Measurements from ENCODE around the gene TMEM223. TPM values are rescaled to one million over a fixed set of nuclear protein-coding genes. Genes with fewer than 3 reads are reported as not detected.

Gene TMEM223
- 19.7 to 28.7 TPM (median 27.7 TPM) in 5 replicates for total RNA-seq (2022; extraction: Qiagen RNA extraction)

GRCh38 chr11:62791501-62792201 lies at the start of gene TMEM223:
Gene TMEM223 (minus strand): TSS chr11:62792006. CDS start chr11:62791994, 12 bp downstream.

GRCh38 chr11:62839050-62839945 lies 47.5 kb upstream of the TMEM223 start, which contains the start of gene WDR74:
Gene WDR74 (minus strand): TSS chr11:62839590. CDS start chr11:62839570, 20 bp downstream.

GRCh38 chr11:62832336-62833234 lies 40.8 kb upstream of the TMEM223 start, which contains the start of gene TEX54:
Gene TEX54 (minus strand): TSS chr11:62832841.

GRCh38 chr11:62831520-62832335 lies 39.9 kb upstream of the TMEM223 start, which contains the start of gene STX5:
Gene STX5 (minus strand): TSS chr11:62832051. CDS start chr11:62831243, 808 bp downstream.

GRCh38 chr11:62805076-62805892 lies 13.5 kb upstream of the TMEM223 start, which contains the start of gene NXF1:
Gene NXF1 (minus strand): TSS chr11:62805440. CDS start chr11:62805356, 84 bp downstream.

GRCh38 chr11:62787005-62787759 lies 4.6 kb downstream of the TMEM223 start, which contains the start of gene TMEM179B:
Gene TMEM179B (plus strand): TSS chr11:62787402. CDS start chr11:62787432, 30 bp downstream.

GRCh38 chr11:62771144-62772021 lies 20.4 kb downstream of the TMEM223 start, which contains the start of gene TAF6L:
Gene TAF6L (plus strand): TSS chr11:62771396. CDS start chr11:62775784, 4,388 bp downstream.

GRCh38 chr11:62753736-62754603 lies 37.8 kb downstream of the TMEM223 start, which contains the start of gene ZBTB3:
Gene ZBTB3 (minus strand): TSS chr11:62754160. CDS start chr11:62753664, 496 bp downstream.

Other genes with a start within 250 kb of the TMEM223 start
- 339 to 412 TPM (median 379 TPM) in 5 replicates for gene AHNAK, start 245.2 kb downstream of the TMEM223 start, total RNA-seq (2022; extraction: Qiagen RNA extraction)
- gene EEF1G, start 218.1 kb downstream of the TMEM223 start, total RNA-seq (2022; extraction: Qiagen RNA extraction) = 1,893 to 2,060 TPM (median 2,008 TPM) in 5 replicates
- gene TUT1, start 200.5 kb downstream of the TMEM223 start, total RNA-seq (2022; extraction: Qiagen RNA extraction) = 12.8 to 17.8 TPM (median 17.0 TPM) in 5 replicates
- 82.2 to 92.9 TPM (median 85.9 TPM) in 5 replicates for gene MTA2, start 190.1 kb downstream of the TMEM223 start, total RNA-seq (2022; extraction: Qiagen RNA extraction)
- gene EML3, start 179.2 kb downstream of the TMEM223 start, total RNA-seq (2022; extraction: Qiagen RNA extraction) = 19.9 to 26.0 TPM (median 22.0 TPM) in 5 replicates
- 3.6 to 4.3 TPM (median 4.0 TPM) in 5 replicates for gene ROM1, start 178.7 kb downstream of the TMEM223 start, total RNA-seq (2022; extraction: Qiagen RNA extraction)
- gene B3GAT3, start 170.0 kb downstream of the TMEM223 start, total RNA-seq (2022; extraction: Qiagen RNA extraction) = 44.5 to 55.6 TPM (median 54.8 TPM) in 5 replicates
- gene GANAB, start 145.4 kb downstream of the TMEM223 start, total RNA-seq (2022; extraction: Qiagen RNA extraction) = 248 to 270 TPM (median 260 TPM) in 5 replicates
- 19.1 to 23.0 TPM (median 22.6 TPM) in 5 replicates for gene INTS5, start 138.7 kb downstream of the TMEM223 start, total RNA-seq (2022; extraction: Qiagen RNA extraction)
- gene C11orf98, start 126.8 kb downstream of the TMEM223 start, total RNA-seq (2022; extraction: Qiagen RNA extraction) = 118 to 140 TPM (median 121 TPM) in 5 replicates
- 6.9 to 15.1 TPM (median 13.5 TPM) in 5 replicates for gene CSKMT, start 126.7 kb downstream of the TMEM223 start, total RNA-seq (2022; extraction: Qiagen RNA extraction)
- gene UQCC3, start 120.3 kb downstream of the TMEM223 start, total RNA-seq (2022; extraction: Qiagen RNA extraction) = 23.4 to 38.0 TPM (median 35.7 TPM) in 5 replicates
- gene LBHD1, start 119.7 kb downstream of the TMEM223 start, total RNA-seq (2022; extraction: Qiagen RNA extraction) = 4.0 to 5.1 TPM (median 4.8 TPM) in 5 replicates
- gene UBXN1, start 112.9 kb downstream of the TMEM223 start, total RNA-seq (2022; extraction: Qiagen RNA extraction) = 113 to 126 TPM (median 120 TPM) in 5 replicates
- gene LRRN4CL, start 102.5 kb downstream of the TMEM223 start, total RNA-seq (2022; extraction: Qiagen RNA extraction) = 0.07 to 0.10 TPM (median 0.08 TPM) in 3 of 5 replicates, not detected in the others
- 53.3 to 85.7 TPM (median 68.0 TPM) in 5 replicates for gene BSCL2, start 84.6 kb downstream of the TMEM223 start, total RNA-seq (2022; extraction: Qiagen RNA extraction)
- not detected in 5 replicates for gene GNG3, start 84.3 kb downstream of the TMEM223 start, total RNA-seq (2022; extraction: Qiagen RNA extraction)
- gene HNRNPUL2, start 64.5 kb downstream of the TMEM223 start, total RNA-seq (2022; extraction: Qiagen RNA extraction) = 38.1 to 42.3 TPM (median 39.3 TPM) in 5 replicates
- 28.8 to 30.0 TPM (median 29.4 TPM) in 5 replicates for gene TTC9C, start 63.5 kb downstream of the TMEM223 start, total RNA-seq (2022; extraction: Qiagen RNA extraction)
- gene ZBTB3, start 37.8 kb downstream of the TMEM223 start, total RNA-seq (2022; extraction: Qiagen RNA extraction) = 1.3 to 1.8 TPM (median 1.5 TPM) in 5 replicates
- 161 to 178 TPM (median 174 TPM) in 5 replicates for gene POLR2G, start 30.4 kb downstream of the TMEM223 start, total RNA-seq (2022; extraction: Qiagen RNA extraction)
- 12.2 to 15.7 TPM (median 14.0 TPM) in 5 replicates for gene TAF6L, start 20.6 kb downstream of the TMEM223 start, total RNA-seq (2022; extraction: Qiagen RNA extraction)
- 68.8 to 94.9 TPM (median 86.7 TPM) in 5 replicates for gene TMEM179B, start 4.6 kb downstream of the TMEM223 start, total RNA-seq (2022; extraction: Qiagen RNA extraction)
- 38.7 to 55.4 TPM (median 50.7 TPM) in 5 replicates for gene NXF1, start 13.4 kb upstream of the TMEM223 start, total RNA-seq (2022; extraction: Qiagen RNA extraction)
- 19.5 to 24.9 TPM (median 23.9 TPM) in 5 replicates for gene STX5, start 40.0 kb upstream of the TMEM223 start, total RNA-seq (2022; extraction: Qiagen RNA extraction)
- gene TEX54, start 40.8 kb upstream of the TMEM223 start, total RNA-seq (2022; extraction: Qiagen RNA extraction) = not detected in 5 replicates
- gene WDR74, start 47.6 kb upstream of the TMEM223 start, total RNA-seq (2022; extraction: Qiagen RNA extraction) = 74.3 to 82.0 TPM (median 79.5 TPM) in 5 replicates
- gene SLC3A2, start 88.9 kb upstream of the TMEM223 start, total RNA-seq (2022; extraction: Qiagen RNA extraction) = 893 to 1,052 TPM (median 950 TPM) in 5 replicates
- 0.03 to 0.08 TPM (median 0.07 TPM) in 4 of 5 replicates, not detected in the other for gene CHRM1, start 129.4 kb upstream of the TMEM223 start, total RNA-seq (2022; extraction: Qiagen RNA extraction)
- gene SLC22A6, start 193.0 kb upstream of the TMEM223 start, total RNA-seq (2022; extraction: Qiagen RNA extraction) = not detected in 5 replicates
- gene SLC22A8, start 223.8 kb upstream of the TMEM223 start, total RNA-seq (2022; extraction: Qiagen RNA extraction) = not detected in 5 replicates

All from A549 treated with AZD2906 at 1 μM for 4 hours (cell line).